HK-2 (cell line): ENCODE data around the gene NEURL1B.
"Not testable (repeated sequence)": the region's sequence is repeated elsewhere in the genome, so short reads cannot be mapped to it uniquely, and the experiment has no call there.

Experiments used
- DNase-seq: peaks from one replicate; pipeline ENCODE4 v3.0.0-alpha.2; 2018; ENCODE audit not compliant: unreplicated experiment

The NEURL1B gene, protein sequence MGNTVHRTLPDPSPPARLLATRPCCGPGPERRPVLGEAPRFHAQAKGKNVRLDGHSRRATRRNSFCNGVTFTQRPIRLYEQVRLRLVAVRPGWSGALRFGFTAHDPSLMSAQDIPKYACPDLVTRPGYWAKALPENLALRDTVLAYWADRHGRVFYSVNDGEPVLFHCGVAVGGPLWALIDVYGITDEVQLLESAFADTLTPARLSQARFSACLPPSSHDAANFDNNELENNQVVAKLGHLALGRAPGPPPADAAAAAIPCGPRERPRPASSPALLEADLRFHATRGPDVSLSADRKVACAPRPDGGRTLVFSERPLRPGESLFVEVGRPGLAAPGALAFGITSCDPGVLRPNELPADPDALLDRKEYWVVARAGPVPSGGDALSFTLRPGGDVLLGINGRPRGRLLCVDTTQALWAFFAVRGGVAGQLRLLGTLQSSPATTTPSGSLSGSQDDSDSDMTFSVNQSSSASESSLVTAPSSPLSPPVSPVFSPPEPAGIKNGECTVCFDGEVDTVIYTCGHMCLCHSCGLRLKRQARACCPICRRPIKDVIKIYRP

DNA sequence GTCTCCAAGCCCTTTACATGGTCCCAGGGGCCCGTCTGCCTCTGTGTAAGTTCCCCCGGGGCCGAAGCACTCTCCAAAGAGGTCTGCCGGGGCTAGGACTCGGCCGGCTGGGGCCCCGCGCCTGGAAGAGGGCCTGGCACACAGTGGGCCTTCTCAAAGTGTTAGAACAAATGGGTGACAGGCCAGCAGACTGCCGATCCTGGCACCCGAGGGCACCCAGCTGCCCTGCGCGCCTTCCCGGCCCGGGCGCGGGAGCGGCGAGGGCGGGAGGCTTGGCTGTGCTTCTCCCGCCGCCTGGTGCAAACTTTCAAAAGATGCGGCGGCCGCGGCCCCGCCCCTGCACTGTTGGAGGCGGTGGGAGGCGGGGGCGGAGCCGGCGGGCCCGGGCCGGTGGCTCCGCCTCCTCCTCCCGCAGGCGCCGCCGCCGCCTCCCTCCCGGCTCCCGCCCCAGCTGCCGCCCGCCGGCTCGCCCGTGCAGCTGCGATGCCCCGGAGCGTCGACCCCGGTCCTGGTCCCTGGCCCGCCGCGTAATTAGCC is at the start of gene NEURL1B:
Gene NEURL1B (plus strand): TSS at position 442 of the 537 bp plus-strand sequence. CDS start 144 bp downstream, outside the sequence.
- DNase-seq, result peak; percentile 52

DNA sequence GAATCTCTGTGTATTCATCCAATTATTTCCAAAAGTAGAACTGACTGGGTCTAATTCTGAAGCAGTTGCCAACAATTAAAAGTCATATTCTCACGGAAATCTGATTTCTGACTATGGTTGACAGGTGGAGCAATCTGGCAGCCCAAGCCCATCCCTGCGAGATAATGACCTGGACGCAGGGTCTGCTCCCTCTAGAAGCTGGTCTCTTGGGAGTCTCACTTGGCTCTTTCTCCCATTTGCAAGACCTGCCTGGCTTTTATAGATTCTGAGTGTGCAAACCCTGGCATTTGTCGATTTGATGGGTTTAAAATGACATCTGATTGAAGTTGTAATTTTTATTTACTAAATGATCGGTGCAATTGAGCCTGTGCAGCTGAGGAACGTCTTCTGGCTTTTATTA is 49.4 kb upstream of the NEURL1B start:
- DNase-seq, result no peak

DNA sequence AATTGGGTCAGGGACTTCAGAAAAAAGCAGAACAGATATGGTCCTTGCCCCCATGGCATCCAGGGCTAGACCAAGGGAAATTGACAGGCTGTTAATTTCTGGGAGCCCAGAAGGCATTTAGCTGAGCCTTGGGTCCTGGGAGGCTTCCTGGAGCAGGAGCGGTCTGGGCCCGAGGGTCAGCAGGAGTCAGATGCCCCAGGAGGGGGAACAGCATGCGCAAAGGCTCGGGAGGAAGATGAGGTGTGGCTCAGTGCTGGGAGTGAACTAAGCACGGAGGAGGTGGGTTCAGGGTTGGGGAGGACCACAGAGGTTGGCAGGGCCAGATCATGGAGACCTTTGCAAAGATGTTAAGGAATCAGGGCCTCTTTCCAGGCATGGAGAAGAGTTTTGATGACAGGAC is 48.2 kb upstream of the NEURL1B start:
- DNase-seq, result no peak

DNA sequence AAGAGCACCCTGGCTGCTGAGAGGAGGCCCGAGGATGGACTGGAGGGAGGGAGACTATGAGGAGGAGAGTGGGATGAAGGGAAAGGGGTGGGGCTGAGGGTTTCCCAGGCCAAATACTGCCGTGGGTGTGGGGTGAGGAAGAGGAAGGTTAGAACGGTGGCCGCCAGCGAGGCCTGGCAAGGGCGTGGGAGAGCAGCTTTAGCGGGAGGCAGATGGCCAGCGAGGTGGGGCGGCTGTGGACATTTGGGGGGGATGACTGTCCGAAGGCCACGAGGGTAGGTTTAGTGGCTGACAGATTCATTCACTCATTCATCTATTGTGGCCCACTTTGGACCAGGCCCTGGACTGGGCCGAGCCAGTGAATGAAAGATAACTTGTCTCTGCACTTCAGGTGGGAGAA is 47.8 kb upstream of the NEURL1B start:
- no peak for DNase-seq

DNA sequence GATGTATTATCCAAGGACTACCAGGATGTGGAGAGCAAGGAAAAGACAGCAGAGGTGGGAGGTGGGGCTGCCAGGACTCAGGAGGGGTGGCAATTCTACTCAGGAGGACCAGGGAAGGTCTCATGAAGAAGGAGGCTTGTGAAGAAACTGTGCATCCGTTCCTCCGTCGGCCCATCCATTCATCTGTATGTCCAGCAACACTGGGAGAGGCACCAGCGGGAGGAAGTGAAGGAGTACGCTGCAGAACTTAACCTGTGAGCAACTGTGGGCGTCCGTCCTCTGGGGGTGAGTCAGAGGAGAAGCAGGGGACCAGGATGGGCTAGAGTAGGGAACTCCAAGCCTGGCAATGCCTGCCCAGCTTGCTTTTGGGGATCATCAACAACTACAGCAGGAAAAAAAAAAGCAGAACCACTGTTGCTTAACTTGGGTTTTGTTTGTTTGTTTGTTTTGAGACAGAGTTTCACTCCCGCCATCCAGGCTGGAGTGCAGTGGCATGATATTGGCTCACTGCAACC is 47.3 kb upstream of the NEURL1B start:
- no peak for DNase-seq

DNA sequence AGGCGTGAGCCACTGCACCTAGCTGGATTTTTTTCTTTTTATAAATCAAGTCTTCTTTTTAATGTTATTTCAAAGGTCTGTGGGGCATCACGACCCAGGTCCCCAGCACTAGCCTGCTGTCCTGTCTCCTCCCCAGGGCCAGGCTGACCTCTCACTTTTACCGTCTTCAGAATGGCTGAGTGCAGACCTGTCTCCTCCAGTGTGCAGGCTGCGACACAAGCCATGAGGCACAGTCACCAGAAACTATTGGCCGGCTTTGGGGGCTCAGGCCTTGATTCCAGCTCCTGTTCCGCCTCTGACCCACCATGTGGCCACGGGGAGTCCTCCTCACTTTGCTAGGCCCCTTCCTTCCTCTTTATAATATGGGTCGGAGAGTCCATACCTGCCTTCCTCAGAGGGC is 46.6 kb upstream of the NEURL1B start:
- DNase-seq, result no peak

DNA sequence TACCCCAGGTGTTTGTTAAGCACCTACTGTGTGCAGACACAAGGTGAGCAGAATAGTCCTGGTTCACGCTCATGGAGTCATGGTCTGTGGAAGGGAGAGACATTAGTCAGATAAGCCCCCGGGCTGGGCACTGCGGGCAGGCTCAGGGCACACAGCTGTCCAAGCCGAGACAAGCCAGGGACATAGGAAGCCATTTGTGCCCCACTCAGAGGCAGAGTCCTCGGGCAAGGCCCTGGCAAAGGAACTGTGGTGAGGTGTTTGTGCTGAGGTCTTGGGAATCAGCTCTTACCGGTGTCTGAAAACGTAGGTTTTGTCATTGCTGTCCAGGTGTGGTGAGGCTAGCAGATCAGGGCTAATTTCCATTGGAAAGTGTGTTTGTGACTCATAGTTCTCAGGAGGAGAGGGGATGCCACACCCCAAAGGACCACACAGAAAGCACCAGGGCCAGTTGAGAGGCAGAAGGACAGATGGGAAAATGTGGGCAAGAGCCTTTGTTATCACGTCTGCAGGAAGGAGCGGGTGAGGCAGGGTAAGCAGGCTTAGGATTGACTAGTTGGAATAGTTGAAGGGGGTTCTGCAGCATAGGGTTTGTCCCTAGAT is 46.1 kb upstream of the NEURL1B start:
- no peak for DNase-seq

DNA sequence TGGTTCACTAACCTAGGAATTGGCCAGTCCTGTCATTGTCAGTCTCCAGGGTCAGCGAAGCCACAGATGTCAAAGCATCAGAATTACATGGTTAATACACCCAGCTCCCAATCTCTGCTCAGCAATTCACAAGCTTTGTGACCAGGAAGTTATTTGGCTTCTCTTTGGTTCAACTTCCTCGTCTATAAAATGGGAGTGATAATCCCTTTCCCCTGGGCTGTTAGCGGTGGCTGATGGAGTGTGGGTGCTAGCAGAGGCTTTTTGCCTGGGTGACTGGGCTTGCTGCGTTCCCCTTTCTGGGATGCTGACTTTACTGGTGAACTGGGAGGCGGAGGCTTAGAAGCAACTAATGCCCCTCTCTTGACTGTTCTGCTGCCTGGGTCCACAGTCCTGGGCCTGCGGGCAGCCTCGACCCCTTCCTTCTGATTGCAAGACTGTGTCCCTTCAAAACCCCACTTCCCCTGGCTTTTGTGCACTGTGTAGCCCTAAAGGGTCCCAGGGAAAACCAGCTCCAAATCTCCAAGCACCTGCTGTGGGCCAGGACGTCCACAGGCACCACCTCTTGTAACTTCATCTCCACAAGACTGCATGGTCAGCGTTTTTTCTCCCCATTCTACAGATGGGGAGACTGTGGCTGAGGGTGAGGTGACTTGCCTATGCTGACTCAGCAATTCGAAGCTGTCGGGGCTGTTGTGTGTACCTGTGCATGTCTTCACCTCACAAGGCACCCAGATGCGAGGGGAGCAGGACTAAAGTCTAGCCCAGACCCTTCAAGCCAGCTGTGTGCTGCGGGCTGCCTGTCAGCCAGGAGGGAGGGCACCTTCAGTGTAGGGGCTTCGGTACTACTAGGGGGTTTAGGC is 45.2 kb upstream of the NEURL1B start:
- no peak for DNase-seq

DNA sequence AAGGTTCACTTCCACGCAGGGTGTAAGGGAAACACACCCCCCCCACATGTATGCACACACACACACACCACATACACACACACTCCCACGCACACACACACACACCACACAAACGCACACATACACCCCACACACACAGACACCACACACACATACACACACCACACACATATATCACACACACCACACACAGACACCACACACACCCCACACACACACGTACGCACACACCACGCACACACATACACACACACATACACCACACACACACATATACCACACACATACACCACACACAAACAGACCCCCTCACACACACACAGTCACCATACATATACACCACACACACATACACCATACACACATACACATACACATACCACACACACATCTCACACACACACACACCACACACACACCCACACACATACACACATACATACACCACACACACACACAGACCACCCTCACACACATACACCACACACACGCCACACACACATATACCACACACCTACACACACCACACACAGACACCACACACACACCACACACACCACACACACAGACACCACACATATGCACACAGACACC is 44.3 kb upstream of the NEURL1B start:
- no peak for DNase-seq

DNA sequence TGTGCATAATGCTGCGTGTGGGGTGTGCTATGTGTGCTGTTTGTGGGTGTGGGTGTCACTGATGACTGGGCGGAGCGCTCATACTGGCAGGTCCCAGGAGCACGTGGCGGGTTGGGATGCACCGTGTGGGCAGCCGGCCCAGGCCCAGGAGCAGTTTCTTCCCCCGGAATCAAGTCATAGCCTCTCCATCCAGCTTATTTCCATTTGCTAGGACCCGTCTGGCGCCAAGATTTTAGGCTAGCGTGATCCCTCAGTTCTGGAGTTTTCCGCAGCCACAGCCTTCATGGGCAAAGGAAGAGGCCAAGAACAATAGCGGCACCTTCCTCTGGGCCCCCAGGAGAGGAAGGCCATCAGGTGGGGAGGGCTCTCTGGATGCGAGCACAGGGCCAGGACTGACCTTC is 43.3 kb upstream of the NEURL1B start:
- no peak for DNase-seq

DNA sequence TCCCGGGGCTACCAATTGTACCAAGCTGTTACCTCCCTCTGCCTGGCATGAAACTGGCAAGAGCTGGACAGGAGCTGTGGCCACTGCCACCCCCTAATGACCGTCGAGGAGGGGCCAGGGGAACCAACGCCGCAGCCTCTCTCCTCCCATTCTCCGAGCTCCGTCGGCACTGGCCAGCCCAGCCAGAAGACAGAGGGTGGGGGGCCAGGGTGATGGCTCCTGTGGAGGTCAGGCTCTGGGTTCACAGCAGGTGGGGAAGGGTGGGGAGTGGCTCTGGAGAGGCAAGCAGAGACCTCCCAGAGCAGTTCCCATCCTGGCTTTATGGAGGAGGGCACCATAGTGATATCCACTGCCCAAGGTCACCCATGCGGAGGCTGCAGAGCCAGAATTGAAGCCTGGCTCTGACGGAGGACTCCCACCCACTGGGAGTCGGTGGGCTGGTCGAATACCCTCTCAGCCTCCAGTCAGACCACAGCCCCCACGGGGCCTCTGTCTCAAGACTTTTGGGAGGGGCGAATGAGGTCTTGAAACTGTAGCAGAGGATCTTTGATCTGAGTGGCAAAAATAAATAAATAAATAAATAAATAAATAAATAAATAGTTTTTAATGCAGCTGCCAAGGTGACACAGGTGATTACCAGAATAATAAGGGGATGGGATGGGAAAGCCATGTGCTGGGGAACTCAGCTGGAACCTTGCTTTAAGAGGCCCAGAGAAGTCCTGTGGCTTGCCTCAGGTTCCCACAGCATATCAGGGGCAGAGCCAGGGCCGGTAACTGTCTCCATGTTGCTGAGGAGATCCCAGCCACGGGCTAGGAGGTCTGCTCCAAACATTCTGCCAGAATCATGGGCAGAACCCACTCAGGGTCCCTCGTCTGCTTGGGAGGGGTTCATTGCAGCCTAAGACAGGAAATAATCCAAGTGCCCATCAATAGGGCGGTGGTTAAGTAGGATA is 42.5 kb upstream of the NEURL1B start:
- DNase-seq, result no peak

DNA sequence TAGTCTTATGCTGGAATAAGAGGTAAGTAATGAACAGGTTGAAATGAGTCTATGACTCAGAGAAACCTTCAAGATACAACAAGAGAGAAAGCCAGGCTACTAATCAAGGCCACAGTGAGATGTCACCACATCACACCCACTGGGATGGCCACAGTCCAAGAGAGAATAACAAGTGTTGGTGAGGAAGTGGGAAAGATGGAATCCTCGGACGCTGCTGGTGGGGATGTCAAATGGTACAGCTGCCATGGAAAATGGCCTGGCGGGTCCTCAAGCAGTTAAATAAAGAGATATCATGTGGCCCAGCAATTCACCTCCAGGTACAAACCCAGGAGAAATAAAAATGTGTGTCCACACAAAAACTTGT is 41.9 kb upstream of the NEURL1B start:
- DNase-seq, result no peak

DNA sequence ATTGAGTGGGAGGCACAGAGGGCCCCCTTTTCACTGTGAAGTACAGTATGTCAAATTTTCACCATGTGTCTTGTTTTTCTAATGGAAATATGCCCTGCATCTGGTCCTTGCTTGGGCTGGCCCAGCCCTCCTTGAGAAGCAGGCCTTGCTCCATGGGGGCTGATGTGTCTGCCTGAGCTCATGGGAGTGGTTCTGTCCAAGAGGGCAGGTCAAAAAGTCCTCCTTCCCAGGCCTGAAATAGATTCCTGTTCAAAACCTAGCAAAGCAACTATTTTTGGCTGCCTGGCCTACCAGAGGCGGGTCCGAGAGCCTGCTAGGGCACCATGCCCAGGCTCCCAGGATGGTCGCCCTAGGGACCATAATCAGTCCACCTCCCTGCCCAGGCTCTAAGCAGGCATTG is 40.5 kb upstream of the NEURL1B start:
- DNase-seq, result no peak

DNA sequence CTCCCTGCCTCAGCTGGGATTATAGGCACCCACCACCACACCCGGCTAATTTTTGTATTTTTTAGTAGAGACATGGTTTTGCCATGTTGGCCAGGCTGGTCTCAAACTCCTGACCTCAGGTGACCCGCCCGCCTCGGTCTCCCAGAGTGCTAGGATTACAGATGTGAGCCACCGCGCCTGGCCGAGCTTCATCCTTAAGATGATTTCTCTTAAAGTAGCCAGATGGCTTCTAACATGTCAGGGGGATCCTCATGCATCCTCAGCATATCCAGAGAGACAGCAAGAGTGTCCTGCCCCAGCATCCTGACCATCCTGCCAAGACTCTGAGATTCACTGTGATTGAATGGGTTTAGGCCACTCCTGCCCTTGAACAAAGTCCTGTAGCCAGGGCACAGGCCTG is 39.5 kb upstream of the NEURL1B start:
- not testable (repeated sequence) for DNase-seq

DNA sequence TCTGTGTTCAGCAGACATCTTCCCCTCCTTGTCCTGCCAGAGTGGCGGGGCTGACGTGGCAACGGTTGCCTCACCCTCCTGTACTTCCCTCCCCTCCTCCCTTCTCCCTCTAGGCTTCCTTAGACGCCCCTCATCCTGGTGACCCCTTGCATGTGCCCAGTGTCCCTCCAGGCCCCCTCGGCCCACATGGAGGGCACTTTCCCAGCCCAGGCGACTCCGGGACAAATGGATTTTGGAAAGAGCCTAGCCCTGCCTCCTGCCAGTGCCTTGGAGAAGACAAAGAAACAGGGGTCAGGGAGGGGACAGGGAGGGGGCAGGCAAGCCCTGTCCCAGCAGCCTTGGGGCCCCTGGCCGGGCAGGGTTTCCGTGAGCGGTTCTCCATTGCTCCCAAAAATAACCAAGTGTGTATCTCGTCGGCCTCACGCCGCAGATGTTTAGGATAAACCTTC is 38.3 kb upstream of the NEURL1B start:
- DNase-seq, result no peak

DNA sequence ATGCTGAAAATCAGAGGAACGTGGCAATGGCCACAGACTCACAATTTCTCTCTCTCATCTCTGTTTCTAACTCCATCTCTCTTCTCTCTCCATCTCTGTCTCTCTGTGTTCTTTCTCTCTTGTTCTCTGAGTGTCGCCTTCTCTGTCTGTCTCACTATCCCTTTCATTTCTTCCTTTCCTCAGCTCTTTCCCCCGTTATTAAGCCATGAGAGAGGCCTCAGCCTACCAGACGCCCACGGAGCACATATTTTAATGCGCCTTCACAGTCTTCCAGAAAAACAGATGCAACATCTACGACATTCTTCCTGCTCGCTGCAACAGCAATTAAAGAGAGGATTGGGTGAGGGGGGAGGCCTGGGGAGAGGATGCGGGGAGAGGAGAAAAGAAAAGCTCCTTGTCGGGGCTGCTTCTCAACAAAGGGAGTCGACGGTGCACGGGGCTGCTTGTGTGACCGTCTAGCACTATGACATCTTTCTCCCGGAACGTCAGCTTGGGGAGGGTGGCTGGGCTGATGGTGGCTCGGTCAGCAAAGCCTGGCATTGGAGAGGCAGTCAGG is 37.7 kb upstream of the NEURL1B start:
- no peak for DNase-seq

DNA sequence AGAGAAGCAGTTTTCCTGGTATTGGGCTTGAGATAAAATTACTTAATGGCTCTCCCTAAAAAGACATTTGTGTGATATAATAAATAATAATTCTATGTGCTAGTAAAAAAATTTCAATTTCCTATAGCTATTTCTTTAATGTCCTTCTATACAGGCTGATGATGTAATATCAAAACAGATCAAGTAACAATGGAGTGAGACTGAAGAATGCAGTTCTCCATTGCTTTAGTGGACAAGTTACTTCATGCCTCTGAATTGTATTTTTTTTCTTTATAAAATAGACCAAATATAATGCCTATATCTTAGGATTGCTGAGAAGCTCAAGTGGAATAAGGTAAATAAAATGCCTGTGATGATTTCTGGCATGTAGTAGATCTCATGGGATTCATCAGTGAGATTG is 35.6 kb upstream of the NEURL1B start:
- DNase-seq, result no peak

DNA sequence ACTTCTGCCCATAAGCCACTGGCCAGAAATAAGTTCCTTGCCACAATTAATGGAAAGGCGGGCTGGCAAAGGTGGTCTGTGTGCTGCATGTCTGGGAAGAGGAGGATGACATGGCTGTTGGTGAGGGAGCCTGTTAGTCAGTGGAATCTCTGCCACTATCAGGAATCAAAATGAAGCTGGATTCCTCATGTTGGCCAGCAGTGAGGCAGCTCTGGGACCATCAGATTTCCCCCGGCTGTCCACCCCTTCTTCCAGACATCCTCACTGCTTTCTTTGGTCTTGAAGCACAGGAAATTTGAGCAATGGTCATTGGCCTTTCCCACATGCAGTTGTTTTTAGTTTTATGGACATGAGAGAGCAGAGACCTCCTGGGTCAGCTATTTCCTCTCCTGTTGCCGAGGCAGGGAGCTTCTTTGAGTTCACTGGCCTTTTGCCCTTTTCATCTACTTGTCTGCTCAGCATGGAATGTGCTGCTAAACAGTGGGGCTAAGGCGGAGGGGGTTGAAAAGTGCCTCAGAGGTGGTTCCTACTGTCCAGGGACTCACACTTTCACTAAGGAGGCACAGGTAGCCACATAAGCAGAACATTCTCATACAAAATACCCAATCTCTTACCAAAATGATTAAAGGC is 34.8 kb upstream of the NEURL1B start:
- no peak for DNase-seq

DNA sequence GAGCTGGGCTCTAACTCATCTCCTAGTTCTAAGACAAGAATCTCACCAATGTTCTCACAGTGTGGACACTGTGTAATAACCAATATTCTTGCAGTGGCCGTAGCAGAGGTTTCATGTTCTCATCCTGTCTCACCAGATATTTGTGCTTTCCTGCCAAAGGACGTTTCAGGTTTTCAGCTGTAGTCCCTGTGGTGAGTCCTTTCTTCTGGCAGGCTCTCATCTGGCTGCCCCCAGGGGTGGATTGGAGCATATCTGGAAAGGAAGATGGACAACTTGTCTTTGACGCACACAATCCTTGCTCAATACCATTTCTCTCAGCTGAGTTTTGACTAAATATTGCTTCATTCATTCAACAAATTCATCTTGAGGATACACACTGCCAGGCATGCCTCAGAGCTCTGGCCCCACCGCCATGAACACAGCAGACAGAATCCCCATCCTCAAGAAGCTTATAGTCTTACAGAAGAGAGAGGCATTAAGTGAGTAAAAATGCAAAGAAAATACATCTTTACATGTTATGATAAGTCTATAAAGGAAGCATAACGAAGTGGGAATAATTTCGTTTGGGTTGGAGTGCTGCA is 33.8 kb upstream of the NEURL1B start:
- DNase-seq, result no peak
